K562 (cell line): Measurements from ENCODE around the gene WSCD2.

Experiments
- E2F4 ChIP-seq: sonication (generic); formaldehyde crosslinking; IDR thresholded peaks from 2 replicates; pipeline ENCODE4 v1.8.0; 2022; ENCODE audit warnings: mild to moderate bottlenecking, low read depth, missing genetic modification reagents
- HMGXB4 ChIP-seq: sonication (generic); formaldehyde crosslinking; IDR thresholded peaks from 2 replicates; pipeline ENCODE4 v1.8.1; 2023; ENCODE audit warnings: mild to moderate bottlenecking, missing genetic modification reagents
- MED1 ChIP-seq: sonication (generic); formaldehyde crosslinking; IDR thresholded peaks from 2 replicates; pipeline ENCODE4 v1.8.1; 2023; ENCODE audit warnings: missing genetic modification reagents, borderline replicate concordance
- NKRF ChIP-seq: fragments of 450-650 bp; IDR thresholded peaks from 2 replicates; pipeline ENCODE4 v1.6.1; 2016; ENCODE audit warnings: borderline replicate concordance
- SMAD3 ChIP-seq: fragments of 450-650 bp; formaldehyde crosslinking; conservative IDR thresholded peaks from 2 replicates; pipeline ENCODE4 v1.4.0; 2020; ENCODE audit warnings: mild to moderate bottlenecking
- TAF1 ChIP-seq: IDR thresholded peaks from 2 replicates; pipeline ENCODE4 v1.6.1; 2011; ENCODE audit warnings: mild to moderate bottlenecking, low read length, moderate library complexity; ENCODE audit not compliant: insufficient read depth, control insufficient read depth, severe bottlenecking; ENCODE audit errors: extremely low read depth
- ZC3H11A ChIP-seq: IDR thresholded peaks from 2 replicates; pipeline ENCODE4 v1.6.1; 2012; ENCODE audit warnings: low read depth, low read length, improper control_type of control experiment
- ZFX ChIP-seq: sonication (generic); formaldehyde crosslinking; IDR thresholded peaks from 2 replicates; pipeline ENCODE4 v1.8.0; 2022; ENCODE audit warnings: mild to moderate bottlenecking, missing genetic modification reagents, moderate library complexity
- ZNF644 ChIP-seq: fragments of 200-800 bp; sonication (Bioruptor generic); IDR thresholded peaks from 2 replicates; pipeline ENCODE4 v1.6.1; 2016; ENCODE audit warnings: low read depth, missing genetic modification characterization, missing compliant biosample characterization

- TF ChIP-seq ZC3H11A (no peak), E2F4 (CRISPR knock-in tag) (no peak), SMAD3 (CRISPR knock-in tag) (no peak), ZFX (no peak), TAF1 (no peak), ZNF644 (tag) (no peak), HMGXB4 (no peak), MED1 (CRISPR knock-in tag) (no peak), NKRF (no peak)
Observed at GRCh38 chr12:108087900-108088299, 41.2 kb upstream of the WSCD2 start.
